VCaP (cell line): Measurements from ENCODE around the gene ZCCHC7.

Experiments used
- H3K27ac ChIP-seq: fragments of 450-650 bp; 2 replicates; pipeline ENCODE4 v1.5.1; 2017
- CTCF ChIP-seq: fragments of 450-650 bp; conservative IDR thresholded peaks from 2 replicates; pipeline ENCODE4 v1.5.1; 2017; ENCODE audit warnings: mild to moderate bottlenecking, moderate library complexity

Gene ZCCHC7

GRCh38 chr9:37372839-37373238 lies 252.5 kb downstream of the ZCCHC7 start:
- H3K27ac ChIP-seq = no peak overlapping the region
- no peak for TF ChIP-seq CTCF

GRCh38 chr9:37373621-37374020 lies 253.2 kb downstream of the ZCCHC7 start:
- H3K27ac ChIP-seq = no peak overlapping the region
- no peak for TF ChIP-seq CTCF

- no peak for TF ChIP-seq CTCF
- no peak overlapping the region for H3K27ac ChIP-seq
Observed at GRCh38 chr9:37374892-37375291, 254.5 kb downstream of the ZCCHC7 start.

GRCh38 chr9:37377688-37378612 lies 257.6 kb downstream of the ZCCHC7 start:
- H3K27ac ChIP-seq = no peak overlapping the region
- TF ChIP-seq CTCF = no peak

GRCh38 chr9:37378613-37379004 lies 258.2 kb downstream of the ZCCHC7 start:
- no peak for TF ChIP-seq CTCF
- no peak overlapping the region for H3K27ac ChIP-seq

GRCh38 chr9:37379835-37380234 lies 259.5 kb downstream of the ZCCHC7 start:
- H3K27ac ChIP-seq = no peak overlapping the region

GRCh38 chr9:37380570-37380969 lies 260.2 kb downstream of the ZCCHC7 start:
- H3K27ac ChIP-seq = no peak overlapping the region
- TF ChIP-seq CTCF = no peak

More at GRCh38 chr9:37379835-37380234, 259.5 kb downstream of the ZCCHC7 start:
- no peak for TF ChIP-seq CTCF
